ENCODE data around the gene KANSL1.

The KANSL1 gene

GRCh38 chr17:46049656-46050055, 143.6 kb downstream of the KANSL1 start:
- H4K8ac ChIP-seq (ENCODE audit: low read length) = no peak overlapping the region
- H2BK5ac ChIP-seq (ENCODE audit: low read depth, low read length, poor library complexity, severe bottlenecking) = no peak overlapping the region
- H3K23ac ChIP-seq (ENCODE audit: low read length in 2 of 2) = no peak overlapping the region
- no peaks in the 10 kb centered on the region for H3K4me1 ChIP-seq (ENCODE audit: control insufficient read depth, insufficient read depth, low read depth, low read length)
- H3K9ac ChIP-seq (ENCODE audit: low read length) = no peak overlapping the region
- H2AFZ ChIP-seq (ENCODE audit: low read depth, low read length) = no peak overlapping the region
- peaks cover 20% of the 10 kb centered on the region for H3K79me1 ChIP-seq (replicated peaks; ENCODE audit: low read length, poor library complexity, severe bottlenecking)
- H2AK5ac ChIP-seq (ENCODE audit: low read length, severe bottlenecking) = no peak overlapping the region
- H3K18ac ChIP-seq (ENCODE audit: low read depth in 1 of 2, low read length in 2 of 2) = no peak overlapping the region
- no peak overlapping the region for H3K4me2 ChIP-seq (ENCODE audit: low read length, poor library complexity, severe bottlenecking)
- no peak overlapping the region for H3K4me3 ChIP-seq (ENCODE audit: insufficient read depth in 1 of 2, low read depth in 1 of 2, low read length in 2 of 2)
- no peak overlapping the region for H3K14ac ChIP-seq (ENCODE audit: low read length in 2 of 2)
- H3K36me3 ChIP-seq (ENCODE audit: control insufficient read depth in 1 of 2, insufficient read depth in 2 of 2, low read depth in 1 of 2, low read length in 2 of 2) = peaks cover 32 to 66% of the 10 kb centered on the region in 2 experiments
- no peak for DNase-seq
- H2BK12ac ChIP-seq (ENCODE audit: low read length in 2 of 2) = no peak overlapping the region
- no peaks in the 10 kb centered on the region for H3K9me3 ChIP-seq (ENCODE audit: control insufficient read depth, low read length)
- no peak overlapping the region for H2BK120ac ChIP-seq (ENCODE audit: low read depth, low read length)
- H3K4ac ChIP-seq (ENCODE audit: low read depth in 1 of 2, low read length in 2 of 2) = no peak overlapping the region
- no peaks in the 10 kb centered on the region for H3K27me3 ChIP-seq (ENCODE audit: control insufficient read depth in 1 of 2, insufficient read depth in 1 of 2, low read length in 2 of 2)
- no peak overlapping the region for H2BK15ac ChIP-seq (ENCODE audit: low read depth, poor library complexity, severe bottlenecking)
- no peak overlapping the region for H3K27ac ChIP-seq (ENCODE audit: low read length, poor library complexity, severe bottlenecking)
- H4K91ac ChIP-seq (ENCODE audit: low read length) = no peak overlapping the region
- 100% methylated on average over 5 of the region's 5 CpGs for WGBS

GRCh38 chr17:46047856-46048255, 145.4 kb downstream of the KANSL1 start:
- Histone ChIP-seq H3K27me3 (ENCODE audit: control insufficient read depth in 1 of 2, insufficient read depth in 1 of 2, low read length in 2 of 2) (no peaks in the 10 kb centered on the region), H3K4ac (ENCODE audit: low read depth in 1 of 2, low read length in 2 of 2) (no peak overlapping the region), H3K4me2 (ENCODE audit: low read length, poor library complexity, severe bottlenecking) (no peak overlapping the region), H3K36me3 (ENCODE audit: control insufficient read depth in 1 of 2, insufficient read depth in 2 of 2, low read depth in 1 of 2, low read length in 2 of 2) (peaks cover 28 to 76% of the 10 kb centered on the region in 2 experiments), H3K4me1 (ENCODE audit: control insufficient read depth, insufficient read depth, low read depth, low read length) (no peaks in the 10 kb centered on the region), H2BK12ac (ENCODE audit: low read length in 2 of 2) (no peak overlapping the region), H3K4me3 (ENCODE audit: insufficient read depth in 1 of 2, low read depth in 1 of 2, low read length in 2 of 2) (no peak overlapping the region), H4K8ac (ENCODE audit: low read length) (no peak overlapping the region), H3K18ac (ENCODE audit: low read depth in 1 of 2, low read length in 2 of 2) (no peak overlapping the region), H3K79me1 (replicated peaks; ENCODE audit: low read length, poor library complexity, severe bottlenecking) (peaks cover 23% of the 10 kb centered on the region), H3K27ac (ENCODE audit: low read length, poor library complexity, severe bottlenecking) (no peak overlapping the region), H2AK5ac (ENCODE audit: low read length, severe bottlenecking) (no peak overlapping the region), H3K9ac (ENCODE audit: low read length) (no peak overlapping the region), H2BK5ac (ENCODE audit: low read depth, low read length, poor library complexity, severe bottlenecking) (no peak overlapping the region), H4K91ac (ENCODE audit: low read length) (no peak overlapping the region), H3K23ac (ENCODE audit: low read length in 2 of 2) (no peak overlapping the region), H3K14ac (ENCODE audit: low read length in 2 of 2) (no peak overlapping the region), H2BK15ac (ENCODE audit: low read depth, poor library complexity, severe bottlenecking) (no peak overlapping the region), H2AFZ (ENCODE audit: low read depth, low read length) (no peak overlapping the region), H3K9me3 (ENCODE audit: control insufficient read depth, low read length) (no peaks in the 10 kb centered on the region), H2BK120ac (ENCODE audit: low read depth, low read length) (no peak overlapping the region)
- no peak for DNase-seq
- 96% methylated on average over 8 of the region's 8 CpGs for WGBS

GRCh38 chr17:46047398-46047797, 145.8 kb downstream of the KANSL1 start:
- Histone ChIP-seq H3K23ac (ENCODE audit: low read length in 2 of 2) (no peak overlapping the region), H3K4me3 (ENCODE audit: insufficient read depth in 1 of 2, low read depth in 1 of 2, low read length in 2 of 2) (no peak overlapping the region), H3K27me3 (ENCODE audit: control insufficient read depth in 1 of 2, insufficient read depth in 1 of 2, low read length in 2 of 2) (no peaks in the 10 kb centered on the region), H3K4ac (ENCODE audit: low read depth in 1 of 2, low read length in 2 of 2) (no peak overlapping the region), H2AK5ac (ENCODE audit: low read length, severe bottlenecking) (no peak overlapping the region), H3K14ac (ENCODE audit: low read length in 2 of 2) (no peak overlapping the region), H2BK12ac (ENCODE audit: low read length in 2 of 2) (no peak overlapping the region), H3K4me1 (ENCODE audit: control insufficient read depth, insufficient read depth, low read depth, low read length) (no peaks in the 10 kb centered on the region), H3K9ac (ENCODE audit: low read length) (no peak overlapping the region), H2AFZ (ENCODE audit: low read depth, low read length) (no peak overlapping the region), H3K36me3 (ENCODE audit: control insufficient read depth in 1 of 2, insufficient read depth in 2 of 2, low read depth in 1 of 2, low read length in 2 of 2) (peaks cover 28 to 80% of the 10 kb centered on the region in 2 experiments), H2BK120ac (ENCODE audit: low read depth, low read length) (no peak overlapping the region), H3K9me3 (ENCODE audit: control insufficient read depth, low read length) (no peaks in the 10 kb centered on the region), H4K91ac (ENCODE audit: low read length) (no peak overlapping the region), H3K18ac (ENCODE audit: low read depth in 1 of 2, low read length in 2 of 2) (no peak overlapping the region), H3K4me2 (ENCODE audit: low read length, poor library complexity, severe bottlenecking) (no peak overlapping the region), H2BK15ac (ENCODE audit: low read depth, poor library complexity, severe bottlenecking) (no peak overlapping the region), H2BK5ac (ENCODE audit: low read depth, low read length, poor library complexity, severe bottlenecking) (no peak overlapping the region), H3K27ac (ENCODE audit: low read length, poor library complexity, severe bottlenecking) (no peak overlapping the region), H4K8ac (ENCODE audit: low read length) (no peak overlapping the region), H3K79me1 (replicated peaks; ENCODE audit: low read length, poor library complexity, severe bottlenecking) (peaks cover 24% of the 10 kb centered on the region)
- no peak for DNase-seq
- 97% methylated on average over 4 of the region's 5 CpGs for WGBS

GRCh38 chr17:46046957-46047356, 146.3 kb downstream of the KANSL1 start:
- no peak overlapping the region for H3K4me3 ChIP-seq (ENCODE audit: insufficient read depth in 1 of 2, low read depth in 1 of 2, low read length in 2 of 2)
- no peak overlapping the region for H3K9ac ChIP-seq (ENCODE audit: low read length)
- H2BK12ac ChIP-seq (ENCODE audit: low read length in 2 of 2) = no peak overlapping the region
- H4K91ac ChIP-seq (ENCODE audit: low read length) = no peak overlapping the region
- H3K18ac ChIP-seq (ENCODE audit: low read depth in 1 of 2, low read length in 2 of 2) = no peak overlapping the region
- H2AK5ac ChIP-seq (ENCODE audit: low read length, severe bottlenecking) = no peak overlapping the region
- H2BK15ac ChIP-seq (ENCODE audit: low read depth, poor library complexity, severe bottlenecking) = no peak overlapping the region
- WGBS = 75% methylated on average over 1 of the region's 1 CpG
- no peaks in the 10 kb centered on the region for H3K4me1 ChIP-seq (ENCODE audit: control insufficient read depth, insufficient read depth, low read depth, low read length)
- peaks cover 25% of the 10 kb centered on the region for H3K79me1 ChIP-seq (replicated peaks; ENCODE audit: low read length, poor library complexity, severe bottlenecking)
- H3K4me2 ChIP-seq (ENCODE audit: low read length, poor library complexity, severe bottlenecking) = no peak overlapping the region
- H3K14ac ChIP-seq (ENCODE audit: low read length in 2 of 2) = no peak overlapping the region
- no peak overlapping the region for H3K4ac ChIP-seq (ENCODE audit: low read depth in 1 of 2, low read length in 2 of 2)
- H2BK120ac ChIP-seq (ENCODE audit: low read depth, low read length) = no peak overlapping the region
- H3K27me3 ChIP-seq (ENCODE audit: control insufficient read depth in 1 of 2, insufficient read depth in 1 of 2, low read length in 2 of 2) = no peaks in the 10 kb centered on the region
- H3K23ac ChIP-seq (ENCODE audit: low read length in 2 of 2) = no peak overlapping the region
- DNase-seq = peak; percentile 44
- no peak overlapping the region for H2AFZ ChIP-seq (ENCODE audit: low read depth, low read length)
- H2BK5ac ChIP-seq (ENCODE audit: low read depth, low read length, poor library complexity, severe bottlenecking) = no peak overlapping the region
- H4K8ac ChIP-seq (ENCODE audit: low read length) = no peak overlapping the region
- H3K9me3 ChIP-seq (ENCODE audit: control insufficient read depth, low read length) = no peaks in the 10 kb centered on the region
- no peak overlapping the region for H3K27ac ChIP-seq (ENCODE audit: low read length, poor library complexity, severe bottlenecking)
- peaks cover 28 to 84% of the 10 kb centered on the region in 2 experiments for H3K36me3 ChIP-seq (ENCODE audit: control insufficient read depth in 1 of 2, insufficient read depth in 2 of 2, low read depth in 1 of 2, low read length in 2 of 2)

Data from mesenchymal stem cell (in vitro differentiated cells and primary cell).